HEK293 (cell line): ENCODE results near the gene PARP1.

Source experiments
- CTCF ChIA-PET: fragments of 350-600 bp; formaldehyde crosslinking; extraction: SDS; loops from one replicate; lab custom pipeline; 2021; ENCODE audit warnings: antibody characterized with exemption; lab: Yijun Ruan, JAX
- POLR2A ChIA-PET: fragments of 300-600 bp; formaldehyde crosslinking; extraction: SDS; loops from one replicate; lab custom pipeline; 2020; ENCODE audit warnings: antibody characterized with exemption, inconsistent platforms; lab: Yijun Ruan, JAX
- H3K27ac ChIP-seq: fragments of 200-500 bp; sonication (Bioruptor generic); 2 replicates; pipeline ENCODE4 v1.5.1; 2014; ENCODE audit warnings: low read depth, low read length, control low read depth, inconsistent platforms; ENCODE audit errors: extremely low read depth
- H3K36me3 ChIP-seq, 2 experiments: fragments of 200-500 bp in 1 of 2; sonication (Bioruptor generic) in 1 of 2; 1 replicate in 1 of 2; 2 replicates in 1 of 2; pipeline ENCODE4 v1.5.1; 2014 to 2017; ENCODE audit warnings: inconsistent platforms in 2 of 2, low read length in 2 of 2; ENCODE audit not compliant: control insufficient read depth in 2 of 2, insufficient read depth in 1 of 2
- H3K4me1 ChIP-seq: fragments of 200-500 bp; sonication (Bioruptor generic); 2 replicates; pipeline ENCODE4 v1.5.1; 2014; ENCODE audit warnings: mild to moderate bottlenecking, low read length, inconsistent platforms; ENCODE audit not compliant: control insufficient read depth, insufficient read depth
- H3K4me3 ChIP-seq: 2 replicates; pipeline ENCODE4 v1.5.1; 2011; ENCODE audit warnings: low read depth, mild to moderate bottlenecking, control low read depth, low read length, moderate library complexity
- H3K9me3 ChIP-seq: fragments of 200-500 bp; sonication (Bioruptor generic); 2 replicates; pipeline ENCODE4 v1.5.1; 2014; ENCODE audit warnings: low read depth, low read length, inconsistent platforms; ENCODE audit not compliant: control insufficient read depth, insufficient read depth
- GFI1B ChIP-seq: fragments of 450-650 bp; formaldehyde crosslinking; IDR thresholded peaks from 2 replicates; pipeline ENCODE4 v1.5.1; 2016; ENCODE audit warnings: missing biosample characterization, missing genetic modification characterization
- HOXC10 ChIP-seq: sonication (generic); formaldehyde crosslinking; IDR thresholded peaks from 2 replicates; pipeline ENCODE4 v1.8.1; 2023; ENCODE audit warnings: mild to moderate bottlenecking, missing genetic modification reagents
- KLF1 ChIP-seq: fragments of 450-650 bp; formaldehyde crosslinking; IDR thresholded peaks from 2 replicates; pipeline ENCODE4 v1.5.1; 2016; ENCODE audit warnings: missing biosample characterization, missing genetic modification characterization
- PRDM6 ChIP-seq: fragments of 450-650 bp; formaldehyde crosslinking; IDR thresholded peaks from 2 replicates; pipeline ENCODE4 v1.5.1; 2017; ENCODE audit warnings: missing biosample characterization, missing genetic modification characterization
- SP3 ChIP-seq: fragments of 450-650 bp; formaldehyde crosslinking; IDR thresholded peaks from 2 replicates; pipeline ENCODE4 v1.5.1; 2016; ENCODE audit warnings: missing biosample characterization, missing genetic modification characterization
- YY2 ChIP-seq: fragments of 450-650 bp; formaldehyde crosslinking; IDR thresholded peaks from 2 replicates; pipeline ENCODE4 v1.5.1; 2016; ENCODE audit warnings: missing biosample characterization, missing genetic modification characterization
- ZBTB1 ChIP-seq: fragments of 450-650 bp; formaldehyde crosslinking; IDR thresholded peaks from 2 replicates; pipeline ENCODE4 v1.5.1; 2016; ENCODE audit warnings: missing biosample characterization, missing genetic modification characterization
- ZBTB48 ChIP-seq: fragments of 450-650 bp; formaldehyde crosslinking; IDR thresholded peaks from 2 replicates; pipeline ENCODE4 v1.5.1; 2016; ENCODE audit warnings: missing biosample characterization, missing genetic modification characterization
- ZNF19 ChIP-seq: fragments of 450-650 bp; formaldehyde crosslinking; IDR thresholded peaks from 2 replicates; pipeline ENCODE4; 2016; ENCODE audit warnings: missing biosample characterization, missing genetic modification characterization, low read depth
- ZNF404 ChIP-seq: fragments of 450-650 bp; formaldehyde crosslinking; IDR thresholded peaks from 2 replicates; pipeline ENCODE4 v1.5.1; 2017; ENCODE audit warnings: missing biosample characterization, missing genetic modification characterization
- ZNF645 ChIP-seq: fragments of 450-650 bp; formaldehyde crosslinking; IDR thresholded peaks from 2 replicates; pipeline ENCODE4; 2016; ENCODE audit warnings: missing biosample characterization, missing genetic modification characterization
- ZNF660 ChIP-seq: fragments of 450-650 bp; IDR thresholded peaks from 2 replicates; pipeline ENCODE4 v1.5.1; 2018; ENCODE audit warnings: missing biosample characterization, mild to moderate bottlenecking, missing genetic modification characterization
- TF ChIP-seq, protein P1 (sequence below): fragments of 450-650 bp; formaldehyde crosslinking; IDR thresholded peaks from 2 replicates; pipeline ENCODE4 v1.5.1; 2016; ENCODE audit warnings: missing biosample characterization, missing genetic modification characterization
- TF ChIP-seq, protein P2 (sequence below): fragments of 450-650 bp; formaldehyde crosslinking; IDR thresholded peaks from 2 replicates; pipeline ENCODE4 v1.5.1; 2017; ENCODE audit warnings: missing biosample characterization, missing genetic modification characterization

The PARP1 gene

DNA sequence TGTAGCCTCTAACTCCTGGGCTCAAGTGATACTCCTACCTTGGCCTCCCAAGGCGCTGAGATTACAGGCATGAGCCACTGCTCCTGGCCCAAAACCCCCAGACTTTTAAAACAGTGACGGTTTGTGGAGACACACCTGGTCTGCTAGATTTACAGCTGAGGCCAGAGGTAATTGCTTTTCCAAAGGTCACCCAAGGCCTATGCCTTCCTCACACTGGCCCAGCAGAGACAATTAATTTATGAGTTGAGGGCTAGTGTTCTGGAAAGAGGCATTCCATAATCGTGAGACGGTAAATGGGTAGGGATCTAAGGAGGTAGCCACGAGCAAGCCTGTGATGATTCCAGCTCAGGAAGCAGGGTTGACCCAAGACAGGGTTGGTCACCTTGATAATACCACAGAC is 12.4 kb upstream of the PARP1 start:
- no peak for TF ChIP-seq HOXC10
- no peak for TF ChIP-seq KLF1
- TF ChIP-seq YY2 (tag by site-specific recombination), result no peak
- TF ChIP-seq, protein P1, sequence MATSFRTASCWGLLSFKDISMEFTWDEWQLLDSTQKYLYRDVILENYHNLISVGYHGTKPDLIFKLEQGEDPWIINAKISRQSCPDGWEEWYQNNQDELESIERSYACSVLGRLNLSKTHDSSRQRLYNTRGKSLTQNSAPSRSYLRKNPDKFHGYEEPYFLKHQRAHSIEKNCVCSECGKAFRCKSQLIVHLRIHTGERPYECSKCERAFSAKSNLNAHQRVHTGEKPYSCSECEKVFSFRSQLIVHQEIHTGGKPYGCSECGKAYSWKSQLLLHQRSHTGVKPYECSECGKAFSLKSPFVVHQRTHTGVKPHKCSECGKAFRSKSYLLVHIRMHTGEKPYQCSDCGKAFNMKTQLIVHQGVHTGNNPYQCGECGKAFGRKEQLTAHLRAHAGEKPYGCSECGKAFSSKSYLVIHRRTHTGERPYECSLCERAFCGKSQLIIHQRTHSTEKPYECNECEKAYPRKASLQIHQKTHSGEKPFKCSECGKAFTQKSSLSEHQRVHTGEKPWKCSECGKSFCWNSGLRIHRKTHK (tag by site-specific recombination), result no peak
- TF ChIP-seq SP3 (tag by site-specific recombination), result no peak
- TF ChIP-seq GFI1B (tag by site-specific recombination), result no peak
- no peak for TF ChIP-seq ZBTB48 (tag by site-specific recombination)
- TF ChIP-seq ZNF404, result no peak
- TF ChIP-seq ZNF19 (tag by site-specific recombination), result no peak
- no peak for TF ChIP-seq ZNF645
- no peak for TF ChIP-seq ZBTB1
- TF ChIP-seq ZNF660, result no peak
- TF ChIP-seq, protein P2, sequence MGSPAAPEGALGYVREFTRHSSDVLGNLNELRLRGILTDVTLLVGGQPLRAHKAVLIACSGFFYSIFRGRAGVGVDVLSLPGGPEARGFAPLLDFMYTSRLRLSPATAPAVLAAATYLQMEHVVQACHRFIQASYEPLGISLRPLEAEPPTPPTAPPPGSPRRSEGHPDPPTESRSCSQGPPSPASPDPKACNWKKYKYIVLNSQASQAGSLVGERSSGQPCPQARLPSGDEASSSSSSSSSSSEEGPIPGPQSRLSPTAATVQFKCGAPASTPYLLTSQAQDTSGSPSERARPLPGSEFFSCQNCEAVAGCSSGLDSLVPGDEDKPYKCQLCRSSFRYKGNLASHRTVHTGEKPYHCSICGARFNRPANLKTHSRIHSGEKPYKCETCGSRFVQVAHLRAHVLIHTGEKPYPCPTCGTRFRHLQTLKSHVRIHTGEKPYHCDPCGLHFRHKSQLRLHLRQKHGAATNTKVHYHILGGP (tag by site-specific recombination), result no peak
- no peak overlapping the region for H3K4me3 ChIP-seq
- ChIA-PET CTCF (interaction anchor here (0.6 to 10.6 kb wide), 7 partner anchors 12 to 403 kb away, joined by 3 to 125 read pairs (median 4); partner anchors contain the start of genes PARP1 and STUM), POLR2A (interaction anchor here (0.8 kb wide), 1 partner anchor 12 kb away, joined by 4 read pairs; the partner anchor contains the start of gene PARP1)
- no peaks in the 10 kb centered on the region for H3K36me3 ChIP-seq
- H3K9me3 ChIP-seq, result no peaks in the 10 kb centered on the region
- H3K4me1 ChIP-seq, result peaks cover 3% of the 10 kb centered on the region; the same call in 1 of the 2 replicates
- H3K27ac ChIP-seq, result no peak overlapping the region

DNA sequence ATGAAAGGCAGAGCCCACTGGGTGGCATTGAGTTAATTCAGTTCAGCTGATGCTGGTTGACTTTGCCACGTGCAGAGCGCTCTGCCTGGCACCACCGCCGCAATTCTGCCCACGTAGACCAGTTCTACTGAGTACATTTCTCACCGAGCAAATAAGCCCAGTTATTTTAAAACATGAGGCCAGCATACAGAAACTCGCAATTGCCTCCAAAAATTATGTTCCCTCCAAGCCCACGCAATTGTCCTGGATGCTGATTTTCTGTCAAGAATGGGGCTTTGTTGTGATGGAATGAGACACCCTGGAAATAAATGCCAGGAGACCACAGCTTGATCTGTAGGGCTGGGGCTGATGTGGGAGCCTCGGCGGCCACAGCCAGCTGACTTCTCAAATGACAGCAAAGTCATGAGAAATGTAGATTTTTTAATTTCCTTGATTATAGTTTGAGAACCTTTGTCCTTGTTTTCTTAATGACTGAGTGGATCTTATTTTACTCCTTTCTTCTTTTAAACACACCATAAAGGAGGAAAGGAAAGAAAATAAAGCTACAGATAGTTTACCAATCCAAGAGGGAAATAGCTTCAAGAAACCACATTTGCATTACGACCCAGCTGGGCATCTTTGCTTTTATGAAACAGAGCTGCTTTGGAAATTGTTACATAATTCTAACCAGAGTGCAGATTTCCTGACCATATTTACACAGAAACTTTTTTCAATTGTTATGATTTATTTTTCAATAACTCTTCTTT is 11.6 kb upstream of the PARP1 start:
- CTCF ChIA-PET, result interaction anchor here (0.6 to 10.6 kb wide), 5 partner anchors 12 to 188 kb away, joined by 3 to 125 read pairs (median 3); partner anchors contain the start of gene PARP1

More for the DNA sequence above, 11.6 kb upstream of the PARP1 start:
- H3K27ac ChIP-seq, result no peak overlapping the region
- TF ChIP-seq, protein P2 (tag by site-specific recombination), result no peak
- TF ChIP-seq PRDM6 (tag by site-specific recombination), result 0 out of 2 replicates have a peak, but pooled peaks have one; percentile 10
- no peak overlapping the region for H3K4me3 ChIP-seq
- H3K4me1 ChIP-seq, result no peaks in the 10 kb centered on the region
- no peaks in the 10 kb centered on the region for H3K36me3 ChIP-seq
- no peaks in the 10 kb centered on the region for H3K9me3 ChIP-seq
- POLR2A ChIA-PET, result interaction anchor here (0.7 to 1.0 kb wide), 2 partner anchors 8 to 11 kb away, joined by 3 to 7 read pairs; partner anchors contain the start of gene PARP1
